ENCODE results near the gene ABCA4. TPM values are rescaled to one million over a fixed set of nuclear protein-coding genes. Genes with fewer than 3 reads are reported as not detected.

ABCA4 gene
- total and polyA plus RNA-seq, 11 donors, result 0.04 to 0.37 (median 0.16) TPM; not detected in 2

- Histone ChIP-seq H3K36me3 (no peaks in the 10 kb centered on the region), H3K27me3 (peaks cover 0 to 8% (median 0%) of the 10 kb centered on the region in 9 donors), H3K4me3 (no peak overlapping the region), H3K9me3 (no peaks in the 10 kb centered on the region), H3K4me1 (peaks cover 0 to 15% (median 0%) of the 10 kb centered on the region in 12 donors), H3K27ac (no peak overlapping the region)
- DNase-seq (no peak), ATAC-seq (no peak)
- TF ChIP-seq CTCF (IDR thresholded peaks at IDR 0.05) (no peak), POLR2A (IDR thresholded peaks at IDR 0.05) (no peak)
- intact Hi-C loops (cut with DNase I), result no loop called here
- WGBS, 4 donors, result 78 to 83% (median 82%) methylated on average over 5 of the region's 5 CpGs
Measured at GRCh38 chr1:93989601-93990000, 131.3 kb downstream of the ABCA4 start.

GRCh38 chr1:93988634-93989350 is 132.2 kb downstream of the ABCA4 start:
- ATAC-seq (peak in 1 of 4 donors; percentile 50), DNase-seq (no peak)
- H3K27me3 ChIP-seq, result peaks cover 0 to 8% (median 0%) of the 10 kb centered on the region in 9 donors
- H3K4me1 ChIP-seq, result peaks cover 0 to 15% (median 0%) of the 10 kb centered on the region in 12 donors
- H3K36me3 ChIP-seq, result no peaks in the 10 kb centered on the region
- no peak overlapping the region for H3K27ac ChIP-seq
- WGBS, 4 donors, result 67 to 71% (median 68%) methylated on average over 3 of the region's 3 CpGs
- intact Hi-C loops (cut with DNase I), result no loop called here
- TF ChIP-seq POLR2A (IDR thresholded peaks at IDR 0.05) (no peak), CTCF (IDR thresholded peaks at IDR 0.05) (no peak)
- no peak overlapping the region for H3K4me3 ChIP-seq
- no peaks in the 10 kb centered on the region for H3K9me3 ChIP-seq

DNA sequence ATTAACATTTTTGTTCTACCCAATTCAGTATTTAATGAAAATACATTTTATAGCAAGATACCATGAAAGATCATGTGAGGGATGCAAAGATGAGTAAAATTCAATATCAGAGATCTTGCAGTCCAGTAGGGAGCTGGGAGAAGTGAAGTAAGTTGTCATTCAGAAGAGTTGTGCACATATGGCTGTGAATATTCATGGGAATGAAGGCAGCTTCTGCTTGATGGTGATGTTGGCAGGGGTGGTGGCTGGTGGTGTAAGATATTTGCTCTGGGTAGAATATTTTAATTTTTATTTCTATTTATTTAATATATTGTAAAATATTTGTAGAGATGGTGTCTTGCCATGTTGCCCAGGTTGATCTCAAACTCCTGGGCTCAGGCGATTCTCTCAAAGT is 139.7 kb downstream of the ABCA4 start:
- intact Hi-C loops (cut with DNase I), result no loop called here

More for the DNA sequence above, 139.7 kb downstream of the ABCA4 start:
- ATAC-seq, result no peak
- no peak for DNase-seq
- H3K4me1 ChIP-seq, result peaks cover 0 to 23% (median 8%) of the 10 kb centered on the region in 12 donors
- no peak for TF ChIP-seq CTCF (IDR thresholded peaks at IDR 0.05)
- TF ChIP-seq POLR2A (IDR thresholded peaks at IDR 0.05), result no peak
- 94 to 97% (median 96%) methylated on average over 1 of the region's 1 CpG for WGBS, 4 donors
- no peaks in the 10 kb centered on the region for H3K27me3 ChIP-seq
- no peak overlapping the region for H3K4me3 ChIP-seq
- no peak overlapping the region for H3K27ac ChIP-seq
- H3K9me3 ChIP-seq, result no peaks in the 10 kb centered on the region
- H3K36me3 ChIP-seq, result no peaks in the 10 kb centered on the region
